Fibroblast of the conjunctiva (primary cell): ENCODE measurements around the gene OR52A1.

Experiments used
- DNase-seq: peaks from one replicate; pipeline ENCODE4 v3.0.0-alpha.2; 2010; ENCODE audit warnings: low read depth

OR52A1 gene

GRCh38 chr11:5131584-5132335, 22.8 kb downstream of the OR52A1 start:
- no peak for DNase-seq

- DNase-seq, result no peak
These were observed 25.1 kb downstream of the OR52A1 start for GRCh38 chr11:5129457-5129877.

- DNase-seq, result no peak
These were observed 29.5 kb downstream of the OR52A1 start for GRCh38 chr11:5124891-5125620.

- DNase-seq, result peak; percentile 70
These were observed 30.6 kb downstream of the OR52A1 start for GRCh38 chr11:5123802-5124521.

GRCh38 chr11:5118893-5119292, 35.7 kb downstream of the OR52A1 start:
- DNase-seq, result no peak

GRCh38 chr11:5117588-5117987, 37.0 kb downstream of the OR52A1 start:
- no peak for DNase-seq

- DNase-seq, result no peak
These were observed 39.2 kb downstream of the OR52A1 start for GRCh38 chr11:5115339-5115738.

GRCh38 chr11:5107285-5107684, 47.3 kb downstream of the OR52A1 start:
- DNase-seq, result no peak

- DNase-seq, result no peak
These were observed 51.5 kb downstream of the OR52A1 start for GRCh38 chr11:5103066-5103465.

GRCh38 chr11:5102246-5102645, 52.3 kb downstream of the OR52A1 start:
- no peak for DNase-seq

- no peak for DNase-seq
These were observed 58.5 kb downstream of the OR52A1 start for GRCh38 chr11:5096011-5096410.
